ENCODE results near the gene PROM1.

DNA sequence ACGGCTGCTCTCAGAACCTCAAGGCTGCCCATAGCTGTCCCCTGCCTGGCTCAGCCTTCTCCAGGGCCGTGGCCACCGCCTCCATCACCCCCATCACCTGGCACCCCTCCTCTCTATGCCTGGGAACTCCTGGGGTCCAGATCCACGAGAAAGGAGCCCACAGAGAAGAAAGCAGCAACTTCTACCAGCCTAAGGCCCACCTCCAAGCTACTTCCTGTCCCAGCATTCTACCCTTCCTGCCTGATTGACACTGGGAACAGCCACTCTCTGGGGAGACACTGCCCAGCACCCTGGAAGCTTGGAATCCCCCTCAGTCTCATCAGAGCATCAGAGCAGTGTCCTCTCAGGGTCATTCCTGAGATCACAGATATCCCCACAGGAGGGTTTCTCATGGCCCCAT, 36.9 kb upstream of the PROM1 start:
- TF ChIP-seq POLR2A (IDR thresholded peaks at IDR 0.05) (no peak), CTCF (IDR thresholded peaks at IDR 0.05) (no peak), EP300 (IDR thresholded peaks at IDR 0.05) (no peak)
